ENCODE results near the gene NRN1L. TPM values are rescaled to one million over a fixed set of nuclear protein-coding genes. Genes with fewer than 3 reads are reported as not detected.

The NRN1L gene
- total RNA-seq, 1 donor: not detected

DNA sequence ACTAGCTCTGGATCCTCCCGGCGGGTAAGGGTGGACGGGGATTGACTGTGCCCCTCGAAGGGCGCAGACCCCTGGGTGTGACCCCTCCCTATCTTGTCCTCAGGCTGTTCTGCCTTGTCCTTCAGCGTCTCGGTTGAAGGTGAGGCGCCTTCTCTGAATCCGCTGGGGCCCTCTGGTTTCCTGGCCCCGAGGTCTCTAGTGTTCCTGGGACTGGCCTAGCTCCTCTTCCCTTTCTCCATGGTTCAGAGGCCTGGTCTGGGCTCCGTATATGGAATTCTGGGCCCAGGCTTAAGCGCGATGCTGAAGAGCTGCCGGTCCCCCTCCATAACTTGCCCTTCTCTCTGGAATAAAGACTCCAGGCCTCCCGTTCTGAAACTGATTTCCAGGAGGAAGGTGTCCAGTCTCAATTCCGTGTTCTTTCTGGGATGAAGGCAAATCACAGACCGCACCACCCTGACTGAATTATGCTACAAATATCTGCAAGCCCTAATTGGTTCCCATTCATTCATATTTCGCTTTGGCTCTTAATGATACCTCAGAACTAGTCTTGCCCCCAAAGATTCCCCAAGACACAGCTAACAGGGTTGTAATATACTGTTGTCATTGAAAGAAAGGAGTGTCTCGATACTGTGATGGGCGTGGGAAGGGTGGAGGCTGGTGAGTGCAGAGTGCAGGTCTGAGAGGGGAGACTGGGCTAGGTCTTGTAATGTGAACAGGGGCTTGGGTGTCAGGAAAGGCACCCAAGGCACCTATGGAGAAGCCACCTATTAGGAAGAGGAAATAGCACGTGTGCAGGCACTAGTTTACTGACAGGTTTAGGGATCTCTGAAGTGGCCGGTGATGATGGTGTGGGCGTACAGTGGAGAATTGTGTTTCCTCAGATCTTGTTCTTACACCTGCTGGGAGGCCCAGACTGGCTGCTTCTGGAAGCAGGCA is 11.0 kb upstream of the NRN1L start:
- Histone ChIP-seq H3K4me2 (ENCODE audit: insufficient read depth, low read length) (peak overlapping the region; percentile 94), H3K4me3 (ENCODE audit: insufficient read depth, low read length) (peak overlapping the region; percentile 96), H3K36me3 (ENCODE audit: insufficient read depth, low read length) (peaks cover 59% of the 10 kb centered on the region), H4K20me1 (ENCODE audit: insufficient read depth, low read length) (peaks cover 42% of the 10 kb centered on the region), H3K27me3 (ENCODE audit: insufficient read depth, low read length) (no peaks in the 10 kb centered on the region), H3K4me1 (ENCODE audit: insufficient read depth, low read length) (peaks cover 19% of the 10 kb centered on the region), H2AFZ (ENCODE audit: low read length) (peak overlapping the region; percentile 82), H3K9me3 (ENCODE audit: low read depth, low read length) (no peaks in the 10 kb centered on the region), H3K27ac (ENCODE audit: low read depth, low read length) (peak overlapping the region; percentile 86), H3K79me2 (ENCODE audit: insufficient read depth, low read length) (peaks cover 53% of the 10 kb centered on the region)
- peak; percentile 92 for DNase-seq (ENCODE audit: insufficient read length, low spot score, missing footprints)
- TF ChIP-seq, protein P1, sequence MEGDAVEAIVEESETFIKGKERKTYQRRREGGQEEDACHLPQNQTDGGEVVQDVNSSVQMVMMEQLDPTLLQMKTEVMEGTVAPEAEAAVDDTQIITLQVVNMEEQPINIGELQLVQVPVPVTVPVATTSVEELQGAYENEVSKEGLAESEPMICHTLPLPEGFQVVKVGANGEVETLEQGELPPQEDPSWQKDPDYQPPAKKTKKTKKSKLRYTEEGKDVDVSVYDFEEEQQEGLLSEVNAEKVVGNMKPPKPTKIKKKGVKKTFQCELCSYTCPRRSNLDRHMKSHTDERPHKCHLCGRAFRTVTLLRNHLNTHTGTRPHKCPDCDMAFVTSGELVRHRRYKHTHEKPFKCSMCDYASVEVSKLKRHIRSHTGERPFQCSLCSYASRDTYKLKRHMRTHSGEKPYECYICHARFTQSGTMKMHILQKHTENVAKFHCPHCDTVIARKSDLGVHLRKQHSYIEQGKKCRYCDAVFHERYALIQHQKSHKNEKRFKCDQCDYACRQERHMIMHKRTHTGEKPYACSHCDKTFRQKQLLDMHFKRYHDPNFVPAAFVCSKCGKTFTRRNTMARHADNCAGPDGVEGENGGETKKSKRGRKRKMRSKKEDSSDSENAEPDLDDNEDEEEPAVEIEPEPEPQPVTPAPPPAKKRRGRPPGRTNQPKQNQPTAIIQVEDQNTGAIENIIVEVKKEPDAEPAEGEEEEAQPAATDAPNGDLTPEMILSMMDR (IDR thresholded peaks at IDR 0.05; ENCODE audit: extremely low read depth, low read depth, low read length): no peak

GRCh38 chr16:67874372-67874771 is 10.3 kb upstream of the NRN1L start:
- H3K9me3 ChIP-seq (ENCODE audit: low read depth, low read length): no peaks in the 10 kb centered on the region
- peak overlapping the region; percentile 94 for H3K4me2 ChIP-seq (ENCODE audit: insufficient read depth, low read length)
- H2AFZ ChIP-seq (ENCODE audit: low read length): no peak overlapping the region
- H3K36me3 ChIP-seq (ENCODE audit: insufficient read depth, low read length): peaks cover 62% of the 10 kb centered on the region
- H3K27me3 ChIP-seq (ENCODE audit: insufficient read depth, low read length): no peaks in the 10 kb centered on the region
- peak; percentile 83 for DNase-seq (ENCODE audit: insufficient read length, low spot score, missing footprints)
- H3K4me1 ChIP-seq (ENCODE audit: insufficient read depth, low read length): peaks cover 19% of the 10 kb centered on the region
- TF ChIP-seq, protein P1 (IDR thresholded peaks at IDR 0.05; ENCODE audit: extremely low read depth, low read depth, low read length): no peak
- peak overlapping the region; percentile 96 for H3K4me3 ChIP-seq (ENCODE audit: insufficient read depth, low read length)
- no peak overlapping the region for H3K27ac ChIP-seq (ENCODE audit: low read depth, low read length)
- peaks cover 51% of the 10 kb centered on the region for H3K79me2 ChIP-seq (ENCODE audit: insufficient read depth, low read length)
- peaks cover 42% of the 10 kb centered on the region for H4K20me1 ChIP-seq (ENCODE audit: insufficient read depth, low read length)

GRCh38 chr16:67877064-67877463 is 7.6 kb upstream of the NRN1L start:
- H3K27ac ChIP-seq (ENCODE audit: low read depth, low read length): no peak overlapping the region
- H4K20me1 ChIP-seq (ENCODE audit: insufficient read depth, low read length): peaks cover 44% of the 10 kb centered on the region
- H3K9me3 ChIP-seq (ENCODE audit: low read depth, low read length): no peaks in the 10 kb centered on the region
- TF ChIP-seq, protein P1 (IDR thresholded peaks at IDR 0.05; ENCODE audit: extremely low read depth, low read depth, low read length): no peak
- no peak overlapping the region for H3K4me3 ChIP-seq (ENCODE audit: insufficient read depth, low read length)
- peaks cover 19% of the 10 kb centered on the region for H3K4me1 ChIP-seq (ENCODE audit: insufficient read depth, low read length)
- DNase-seq (ENCODE audit: insufficient read length, low spot score, missing footprints): peak; percentile 35
- no peak overlapping the region for H3K4me2 ChIP-seq (ENCODE audit: insufficient read depth, low read length)
- H3K36me3 ChIP-seq (ENCODE audit: insufficient read depth, low read length): peaks cover 69% of the 10 kb centered on the region
- no peaks in the 10 kb centered on the region for H3K27me3 ChIP-seq (ENCODE audit: insufficient read depth, low read length)
- peaks cover 51% of the 10 kb centered on the region for H3K79me2 ChIP-seq (ENCODE audit: insufficient read depth, low read length)
- no peak overlapping the region for H2AFZ ChIP-seq (ENCODE audit: low read length)

- H3K27ac ChIP-seq (ENCODE audit: low read depth, low read length): no peak overlapping the region
- peaks cover 71% of the 10 kb centered on the region for H3K36me3 ChIP-seq (ENCODE audit: insufficient read depth, low read length)
- H3K4me1 ChIP-seq (ENCODE audit: insufficient read depth, low read length): peaks cover 14% of the 10 kb centered on the region
- H3K9me3 ChIP-seq (ENCODE audit: low read depth, low read length): no peaks in the 10 kb centered on the region
- no peak overlapping the region for H2AFZ ChIP-seq (ENCODE audit: low read length)
- H3K4me2 ChIP-seq (ENCODE audit: insufficient read depth, low read length): no peak overlapping the region
- no peaks in the 10 kb centered on the region for H3K27me3 ChIP-seq (ENCODE audit: insufficient read depth, low read length)
- TF ChIP-seq, protein P1 (IDR thresholded peaks at IDR 0.05; ENCODE audit: extremely low read depth, low read depth, low read length): no peak
- H3K4me3 ChIP-seq (ENCODE audit: insufficient read depth, low read length): no peak overlapping the region
- peak; percentile 57 for DNase-seq (ENCODE audit: insufficient read length, low spot score, missing footprints)
- peaks cover 49% of the 10 kb centered on the region for H3K79me2 ChIP-seq (ENCODE audit: insufficient read depth, low read length)
- H4K20me1 ChIP-seq (ENCODE audit: insufficient read depth, low read length): peaks cover 50% of the 10 kb centered on the region
These were observed 6.5 kb upstream of the NRN1L start for GRCh38 chr16:67878232-67878631.

All from osteoblast (primary cell).